Measurements from ENCODE around the gene SFXN4.
"Not testable (repeated sequence)": the region's sequence is repeated elsewhere in the genome, so short reads cannot be mapped to it uniquely, and the experiment has no call there.

GRCh38 chr10:119107106-119107505 lies 58.4 kb downstream of the SFXN4 start:
- not testable (repeated sequence) for TF ChIP-seq CTCF, POLR2A (IDR thresholded peaks at IDR 0.05)
